A549 (cell line): Measurements from ENCODE around the gene TVP23C. TPM values are rescaled to one million over a fixed set of nuclear protein-coding genes. Genes with fewer than 3 reads are reported as not detected.
A peak's percentile ranks its signal among the peaks of the same experiment; 100 is the strongest.
"Not testable (repeated sequence)": the region's sequence is repeated elsewhere in the genome, so short reads cannot be mapped to it uniquely, and the experiment has no call there.

Experiments used
- ATAC-seq, 2 experiments: fragments of 200-7000 bp in 1 of 2; fragments of >200 bp in 1 of 2; cut with Nextera tagmentation in 1 of 2; cut with Tn5 transposase in 1 of 2; 3 replicates each; pipeline versions ENCODE4 v1.8.0 to v1.9.1; 2018 to 2020; ENCODE audit warnings: mild to moderate bottlenecking in 1 of 2, moderate library complexity in 1 of 2
- CTCF ChIA-PET: fragments of 300-600 bp; sonication (Branson Sonifier 250); formaldehyde crosslinking; extraction: SDS; loops from one replicate; lab custom pipeline; 2021; ENCODE audit warnings: antibody characterized with exemption, inconsistent platforms; lab: Yijun Ruan, JAX
- POLR2A ChIA-PET: fragments of 350-600 bp; formaldehyde crosslinking; extraction: SDS; loops from one replicate; lab custom pipeline; 2021; ENCODE audit warnings: antibody characterized with exemption, inconsistent platforms; lab: Yijun Ruan, JAX
- DNase-seq, 2 experiments: peaks; one replicate each; pipeline versions ENCODE4 v3.0.0 to v3.0.0-alpha.2; 2011 to 2016; ENCODE audit warnings: low read depth in 1 of 2, low spot score in 1 of 2
- FAIRE-seq: peaks from 2 replicates; lab custom pipeline; 2011; peaks lifted over from hg19 to GRCh38; lab: Jason Lieb, UNC
- H3K27ac ChIP-seq, 2 experiments: fragments of >200 bp; sonication (Bioruptor Twin); formaldehyde crosslinking; 3 replicates each; pipeline ENCODE4 v1.5.1; 2016 to 2017
- H3K4me1 ChIP-seq: fragments of >200 bp; sonication (Bioruptor Twin); formaldehyde crosslinking; 3 replicates; pipeline ENCODE4 v1.6.1; 2016
- H3K4me2 ChIP-seq: fragments of >200 bp; sonication (Bioruptor Twin); formaldehyde crosslinking; 3 replicates; pipeline ENCODE4 v1.6.1; 2016
- H3K4me3 ChIP-seq: fragments of >200 bp; sonication (Bioruptor Twin); formaldehyde crosslinking; 3 replicates; pipeline ENCODE4 v1.5.1; 2016
- H3K9me3 ChIP-seq: fragments of >200 bp; sonication (Bioruptor Twin); formaldehyde crosslinking; 3 replicates; pipeline ENCODE4 v1.6.1; 2016
- RAD21 ChIP-seq, 2 experiments: fragments of >200 bp in 1 of 2; sonication (Bioruptor Twin) in 1 of 2; formaldehyde crosslinking in 1 of 2; IDR thresholded peaks in 1 of 2; conservative IDR thresholded peaks in 1 of 2; 2 replicates in 1 of 2; 3 replicates in 1 of 2; pipeline ENCODE4 v1.6.1; 2012 to 2018; ENCODE audit warnings: inconsistent platforms in 1 of 2
- ZC3H11A ChIP-seq: fragments of 450-650 bp; IDR thresholded peaks from 2 replicates; pipeline ENCODE4 v1.6.1; 2014; ENCODE audit warnings: antibody characterized with exemption, mild to moderate bottlenecking
- WGBS: methylation state at CpG from one replicate; pipeline ENCODE4 v1.1.6; 2017; ENCODE audit errors: missing lambda C conversion rate; 5-methylcytosine and 5-hydroxymethylcytosine counted together
- polyA plus RNA-seq, 4 experiments: library from polyadenylated mRNA; depleted of rRNA in 3 of 4; stranded (reverse); fragments of >200 nt; fragmentation: RNase III in 1 of 4; extraction: RNeasy Plus Mini Kit Qiagen cat#74134 plus additional on column Dnase treatment in 1 of 4; gene quantifications; 2 replicates in 3 of 4; 3 replicates in 1 of 4; pipeline ENCODE4 v1.2.3, GENCODE V29; 2011 to 2017

TVP23C gene
- polyA plus RNA-seq, 2 of the 4 experiments (the other 2 are of a cell fraction), result 19.9 to 22.7 TPM

- H3K4me1 ChIP-seq, H3K27ac ChIP-seq, H3K9me3 ChIP-seq, H3K4me3 ChIP-seq, POLR2A ChIA-PET, DNase-seq, FAIRE-seq, CTCF ChIA-PET, ATAC-seq, H3K4me2 ChIP-seq: not testable (repeated sequence)
- 80% methylated on average over 4 of the region's 4 CpGs for WGBS
These were observed 10.6 kb upstream of the TVP23C start for GRCh38 chr17:15573870-15574269.

DNA sequence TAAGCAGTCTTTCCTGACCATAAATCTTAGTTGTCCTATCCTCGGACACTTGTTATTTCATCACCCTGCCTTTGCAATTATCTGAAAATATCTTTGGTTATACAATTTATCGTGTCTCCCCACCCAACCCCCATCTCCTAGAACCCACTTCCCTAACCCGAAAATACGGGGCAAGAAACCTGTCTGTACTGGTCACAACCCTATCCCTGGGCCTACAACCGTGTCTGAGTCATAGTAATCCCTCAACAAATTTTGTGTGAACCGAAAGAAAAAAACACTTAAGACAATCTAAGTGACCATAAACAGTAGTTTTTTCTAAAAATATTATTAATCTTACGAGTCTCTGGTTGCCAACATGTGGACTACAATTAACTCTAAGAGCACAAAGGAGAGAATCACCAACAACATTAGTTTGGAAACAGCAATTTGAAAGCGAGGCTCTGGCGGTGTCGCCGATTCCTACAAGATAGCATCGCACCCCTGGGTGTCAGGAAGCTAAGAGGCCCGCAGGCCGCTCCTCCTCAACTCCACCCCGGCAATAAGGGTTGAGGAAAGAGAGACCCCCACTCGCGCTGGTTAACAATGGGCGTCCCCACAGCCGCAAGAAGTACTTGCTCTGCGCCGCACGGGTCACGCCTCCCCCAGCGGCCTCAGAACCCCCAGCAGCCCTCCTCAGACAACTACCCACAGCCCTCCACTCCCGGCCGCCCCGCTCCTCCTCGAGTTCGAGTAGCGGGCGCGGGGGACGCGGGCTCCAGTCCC is 489 bp downstream of the TVP23C start:
- 6% methylated on average over 28 of the region's 34 CpGs for WGBS
- CTCF ChIA-PET, H3K4me1 ChIP-seq, H3K9me3 ChIP-seq, POLR2A ChIA-PET, DNase-seq: not testable (repeated sequence)
- Histone ChIP-seq H3K4me3 (peak overlapping the region; percentile 92), H3K4me2 (peak overlapping the region; percentile 63), H3K27ac (peak overlapping the region; percentile 90 to 92)
- peak; percentile 86 for ATAC-seq
- peak; percentile 54 for FAIRE-seq

DNA sequence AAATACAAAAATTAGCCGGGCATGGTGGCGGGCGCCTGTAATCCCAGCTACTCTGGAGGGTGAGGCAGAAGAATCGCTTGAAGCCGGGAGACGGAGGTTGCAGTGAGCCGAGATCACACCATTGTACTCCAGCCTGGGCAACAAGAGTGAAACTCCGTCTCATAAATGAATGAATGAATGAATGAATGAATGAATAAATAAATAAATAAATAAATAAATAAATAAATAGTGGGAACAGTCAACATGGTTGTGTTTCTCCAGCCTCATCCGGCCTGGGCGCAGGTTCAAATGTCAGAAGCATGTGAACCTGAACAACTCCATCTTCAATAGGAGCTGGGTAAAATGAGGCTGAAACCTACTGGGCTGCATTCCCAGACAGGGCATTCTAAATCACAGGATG is 1.8 kb downstream of the TVP23C start:
- DNase-seq, CTCF ChIA-PET: not testable (repeated sequence)
- peak; percentile 75 for TF ChIP-seq ZC3H11A
- TF ChIP-seq, all 56 proteins: peak for 1; not testable (repeated sequence) for 55

GRCh38 chr17:15558403-15559105 is 4.7 kb downstream of the TVP23C start:
- POLR2A ChIA-PET, FAIRE-seq: not testable (repeated sequence)

More for the DNA sequence above, 1.8 kb downstream of the TVP23C start:
- POLR2A ChIA-PET, FAIRE-seq, H3K4me2 ChIP-seq, H3K4me3 ChIP-seq, H3K27ac ChIP-seq, H3K9me3 ChIP-seq, H3K4me1 ChIP-seq, ATAC-seq: not testable (repeated sequence)
- WGBS, result 96% methylated on average over 10 of the region's 10 CpGs

DNA sequence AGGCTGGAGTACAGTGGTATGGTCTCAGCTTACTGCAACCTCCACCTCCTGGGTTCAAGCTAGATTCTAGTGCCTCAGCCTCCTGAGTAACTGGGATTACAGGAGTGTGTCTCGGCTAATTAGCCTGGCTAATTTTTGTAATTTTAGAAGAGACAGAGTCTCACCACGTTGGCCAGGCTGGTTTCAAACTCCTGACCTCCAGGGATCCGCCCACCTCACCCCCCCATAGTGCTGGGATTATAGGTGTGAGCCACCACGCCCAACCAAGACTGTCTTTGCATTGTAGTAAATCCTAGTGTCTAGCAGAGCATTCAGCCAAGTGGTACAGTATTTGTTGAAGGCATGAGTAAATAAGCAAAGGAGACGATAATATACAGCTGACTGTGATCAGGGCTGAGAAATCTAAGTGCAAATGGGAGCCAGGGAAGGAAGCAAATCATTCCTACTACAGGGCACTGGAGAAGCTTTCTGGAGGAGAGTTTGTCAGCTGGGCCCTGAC is 5.9 kb downstream of the TVP23C start:
- H3K27ac ChIP-seq, DNase-seq, H3K9me3 ChIP-seq, H3K4me3 ChIP-seq, H3K4me2 ChIP-seq, H3K4me1 ChIP-seq, POLR2A ChIA-PET, ATAC-seq, CTCF ChIA-PET: not testable (repeated sequence)
- WGBS, result 83% methylated on average over 4 of the region's 5 CpGs
- peak; percentile 23 for FAIRE-seq

More at GRCh38 chr17:15558403-15559105, 4.7 kb downstream of the TVP23C start:
- DNase-seq, ATAC-seq, H3K4me3 ChIP-seq, H3K9me3 ChIP-seq, H3K4me2 ChIP-seq, H3K27ac ChIP-seq, H3K4me1 ChIP-seq, CTCF ChIA-PET: not testable (repeated sequence)
- WGBS, result 95% methylated on average over 5 of the region's 5 CpGs

GRCh38 chr17:15552932-15553331 is 10.4 kb downstream of the TVP23C start:
- WGBS, result 56% methylated on average over 1 of the region's 1 CpG
- H3K4me2 ChIP-seq, H3K4me3 ChIP-seq, POLR2A ChIA-PET, H3K4me1 ChIP-seq, H3K9me3 ChIP-seq, H3K27ac ChIP-seq, DNase-seq, CTCF ChIA-PET: not testable (repeated sequence)
- 0 out of 5 replicates have a peak, but pooled peaks of 1 of the 2 experiments have one; percentile 13 for TF ChIP-seq RAD21 (conservative IDR thresholded peaks at IDR 0.05 in 1 of 2, IDR thresholded peaks at IDR 0.05 in 1 of 2)
- ATAC-seq (peak; percentile 70 to 72; a peak in 5 of 6 replicates), FAIRE-seq (peak; percentile 90)

DNA sequence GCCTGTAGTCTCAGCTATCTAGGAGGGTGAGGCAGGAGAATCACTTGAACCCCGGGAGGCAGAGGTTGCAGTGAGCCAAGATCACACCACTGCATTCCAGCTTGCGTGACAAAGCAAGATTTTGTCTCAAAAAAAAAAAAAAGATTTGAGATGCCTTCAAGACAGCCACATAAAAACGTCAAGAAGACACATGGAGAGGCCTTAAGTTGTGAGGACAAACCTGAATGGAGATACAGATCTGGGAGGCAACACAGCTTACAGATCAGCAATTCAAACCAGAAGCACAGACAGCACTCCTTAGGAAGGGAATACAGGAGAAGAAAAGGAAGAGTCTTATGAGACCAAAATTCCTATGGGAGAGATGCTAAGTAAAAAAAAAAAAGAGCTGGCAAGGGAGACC is 13.7 kb downstream of the TVP23C start:
- FAIRE-seq, H3K4me2 ChIP-seq, POLR2A ChIA-PET, H3K4me3 ChIP-seq, DNase-seq, ATAC-seq, CTCF ChIA-PET, H3K27ac ChIP-seq, H3K4me1 ChIP-seq, H3K9me3 ChIP-seq: not testable (repeated sequence)
- 69% methylated on average over 3 of the region's 3 CpGs for whole genome bisulfite sequencing

GRCh38 chr17:15546604-15547003 is 16.7 kb downstream of the TVP23C start:
- DNase-seq, POLR2A ChIA-PET, ATAC-seq: not testable (repeated sequence)

DNA sequence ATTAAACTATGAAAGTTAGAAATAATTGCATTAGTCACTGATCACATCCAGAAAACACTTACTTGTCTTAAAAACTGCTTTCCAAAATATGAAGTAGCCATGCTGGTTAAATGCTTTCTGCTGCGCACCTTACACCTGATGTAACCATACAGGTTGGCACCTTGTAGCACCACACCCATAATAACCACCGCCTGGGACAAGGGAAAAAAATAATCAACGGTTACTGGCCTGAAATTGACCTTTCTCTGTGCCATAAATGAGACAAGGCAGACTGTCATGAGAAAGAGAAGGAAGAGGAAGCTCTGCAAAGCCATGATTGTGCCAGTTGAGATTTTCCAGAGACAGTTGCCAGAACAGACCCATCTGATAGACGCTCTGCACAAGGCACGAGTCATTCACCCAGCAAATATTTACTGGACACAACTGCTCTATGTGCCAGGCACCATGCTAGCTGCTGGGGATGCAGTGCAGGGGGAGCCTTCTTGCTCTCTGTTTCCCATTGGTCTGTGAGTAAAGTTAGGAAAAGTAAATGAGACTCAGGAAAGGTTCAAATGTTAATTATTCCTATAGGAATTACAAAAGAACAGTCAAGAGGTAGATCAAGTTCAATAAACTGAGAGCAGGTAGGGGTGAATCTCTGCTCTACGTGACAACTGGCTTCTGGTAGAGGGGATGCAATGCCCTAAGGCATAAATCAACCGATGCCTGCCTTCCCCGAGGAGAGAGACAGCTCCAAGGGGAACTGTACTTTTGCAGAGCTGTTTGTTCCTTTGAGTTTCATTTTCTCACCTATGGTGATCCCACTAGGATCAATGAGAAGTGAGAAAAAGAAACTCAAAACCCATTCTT is 22.7 kb downstream of the TVP23C start:
- POLR2A ChIA-PET, DNase-seq, H3K9me3 ChIP-seq, H3K4me3 ChIP-seq, H3K27ac ChIP-seq, H3K4me1 ChIP-seq, CTCF ChIA-PET, H3K4me2 ChIP-seq: not testable (repeated sequence)
- FAIRE-seq (peak; percentile 54), ATAC-seq (peak in 1 of 2 experiments; percentile 31; a peak in 2 of 6 replicates)
- WGBS, result 72% methylated on average over 8 of the region's 8 CpGs

More at GRCh38 chr17:15546604-15547003, 16.7 kb downstream of the TVP23C start:
- H3K27ac ChIP-seq, CTCF ChIA-PET, H3K4me3 ChIP-seq, H3K9me3 ChIP-seq, H3K4me1 ChIP-seq, H3K4me2 ChIP-seq: not testable (repeated sequence)
- peak; percentile 96 for FAIRE-seq
- 88% methylated on average over 2 of the region's 2 CpGs for WGBS

GRCh38 chr17:15533122-15533521 is 30.2 kb downstream of the TVP23C start:
- POLR2A ChIA-PET, H3K4me1 ChIP-seq, ATAC-seq, DNase-seq, H3K27ac ChIP-seq, CTCF ChIA-PET, H3K9me3 ChIP-seq, H3K4me2 ChIP-seq, FAIRE-seq, H3K4me3 ChIP-seq: not testable (repeated sequence)
- 92% methylated on average over 3 of the region's 3 CpGs for WGBS
